ENCODE results near the gene GZF1. TPM values are rescaled to one million over a fixed set of nuclear protein-coding genes. Genes with fewer than 3 reads are reported as not detected.

Gene GZF1
- total RNA-seq, 1 experiment from 2014 or later, result 17.0 TPM

GRCh38 chr20:23391707-23392310 is 29.8 kb downstream of the GZF1 start:
- Histone ChIP-seq H3K23me2 (ENCODE audit: insufficient read length, low read depth, low read length, poor library complexity, severe bottlenecking) (no peaks in the 10 kb centered on the region), H3K4ac (ENCODE audit: low read depth, low read length) (no peak overlapping the region), H3K9me3 (ENCODE audit: control insufficient read depth, low read depth, low read length) (no peaks in the 10 kb centered on the region), H3K18ac (ENCODE audit: insufficient read length, low read depth, low read length) (no peak overlapping the region), H3K4me2 (ENCODE audit: insufficient read depth, insufficient read length, low read length) (no peak overlapping the region), H2BK15ac (ENCODE audit: low read depth, low read length) (no peak overlapping the region), H2BK20ac (ENCODE audit: low read depth, low read length, poor library complexity, severe bottlenecking) (no peak overlapping the region), H3K27me3 (ENCODE audit: insufficient read depth, low read length) (no peaks in the 10 kb centered on the region), H4K5ac (ENCODE audit: insufficient read length, low read depth, low read length) (no peak overlapping the region), H3K4me1 (ENCODE audit: insufficient read depth, low read length) (peaks cover 6% of the 10 kb centered on the region; the same call in 1 of the 2 replicates), H3K14ac (ENCODE audit: insufficient read depth, low read length) (no peak overlapping the region), H3K56ac (ENCODE audit: insufficient read length, low read depth, low read length) (no peak overlapping the region), H3K23ac (ENCODE audit: insufficient read length, low read depth, low read length) (no peak overlapping the region), H2BK120ac (ENCODE audit: low read depth, low read length, poor library complexity, severe bottlenecking) (no peak overlapping the region), H3K9ac (ENCODE audit: extremely low read depth, insufficient read length, low read length) (no peak overlapping the region), H2AFZ (ENCODE audit: low read length) (no peak overlapping the region), H3K27ac (ENCODE audit: insufficient read length, low read depth, low read length) (no peak overlapping the region), H3K79me1 (ENCODE audit: insufficient read depth, low read depth, low read length, poor library complexity, severe bottlenecking) (no peaks in the 10 kb centered on the region), H4K20me1 (ENCODE audit: control insufficient read depth, insufficient read depth, insufficient read length) (no peaks in the 10 kb centered on the region), H2AK5ac (ENCODE audit: insufficient read length, low read length) (no peak overlapping the region), H4K91ac (ENCODE audit: insufficient read length, low read depth, low read length) (no peak overlapping the region), H3K79me2 (ENCODE audit: insufficient read depth, low read length) (no peaks in the 10 kb centered on the region), H2BK5ac (ENCODE audit: insufficient read length, low read length) (no peak overlapping the region), H2BK12ac (ENCODE audit: insufficient read length, low read depth, low read length) (no peak overlapping the region), H4K8ac (replicated peaks; ENCODE audit: insufficient read length, low read depth, low read length) (no peak overlapping the region), H3T11ph (ENCODE audit: low read length) (no peak overlapping the region)
- Mint-ChIP-seq H3K4me3 (peak overlapping the region in 1 of 2 experiments; percentile 67; a peak in 3 of 5 replicates), H3K36me3 (ENCODE audit: insufficient read depth in 1 of 3, low read depth in 3 of 3) (peaks cover 32 to 61% (median 54%) of the 10 kb centered on the region in 3 experiments), H3K27me3 (ENCODE audit: low read depth) (no peaks in the 10 kb centered on the region), H3K4me1 (peaks cover 39 to 48% of the 10 kb centered on the region in 2 experiments), H3K9me3 (no peaks in the 10 kb centered on the region), H3K27ac (peak overlapping the region; percentile 83 to 94 (median 85); a peak in 6 of 7 replicates)
- TF ChIP-seq, protein P1, sequence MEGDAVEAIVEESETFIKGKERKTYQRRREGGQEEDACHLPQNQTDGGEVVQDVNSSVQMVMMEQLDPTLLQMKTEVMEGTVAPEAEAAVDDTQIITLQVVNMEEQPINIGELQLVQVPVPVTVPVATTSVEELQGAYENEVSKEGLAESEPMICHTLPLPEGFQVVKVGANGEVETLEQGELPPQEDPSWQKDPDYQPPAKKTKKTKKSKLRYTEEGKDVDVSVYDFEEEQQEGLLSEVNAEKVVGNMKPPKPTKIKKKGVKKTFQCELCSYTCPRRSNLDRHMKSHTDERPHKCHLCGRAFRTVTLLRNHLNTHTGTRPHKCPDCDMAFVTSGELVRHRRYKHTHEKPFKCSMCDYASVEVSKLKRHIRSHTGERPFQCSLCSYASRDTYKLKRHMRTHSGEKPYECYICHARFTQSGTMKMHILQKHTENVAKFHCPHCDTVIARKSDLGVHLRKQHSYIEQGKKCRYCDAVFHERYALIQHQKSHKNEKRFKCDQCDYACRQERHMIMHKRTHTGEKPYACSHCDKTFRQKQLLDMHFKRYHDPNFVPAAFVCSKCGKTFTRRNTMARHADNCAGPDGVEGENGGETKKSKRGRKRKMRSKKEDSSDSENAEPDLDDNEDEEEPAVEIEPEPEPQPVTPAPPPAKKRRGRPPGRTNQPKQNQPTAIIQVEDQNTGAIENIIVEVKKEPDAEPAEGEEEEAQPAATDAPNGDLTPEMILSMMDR (conservative IDR thresholded peaks at IDR 0.05), result no peak
- no peak for DNase-seq
- no CpG with 5 or more reads among the region's 4 CpGs for WGBS (ENCODE audit: extremely low coverage, insufficient read length, low lambda C conversion rate)
